ENCODE data around the gene CENPI. TPM values are rescaled to one million over a fixed set of nuclear protein-coding genes. Genes with fewer than 3 reads are reported as not detected.
"Not testable (repeated sequence)": the region's sequence is repeated elsewhere in the genome, so short reads cannot be mapped to it uniquely, and the experiment has no call there.

CENPI gene
- total RNA-seq (1 to 10 TPM in 1 of 10 donors, under 1 TPM in 9; 0.15 to 2.5 (median 0.53) TPM), polyA plus RNA-seq (under 1 TPM; 0.23 to 0.29 TPM)
- long read RNA-seq, donor 1, partial matches to known transcripts = 0 of 1 reads
- long read RNA-seq, donor 1, other reads (novel, unspliced or antisense) = 1 of 1 reads
- long read RNA-seq, donor 2, partial matches to known transcripts = 0 of 1 reads
- long read RNA-seq, donor 2, other reads (novel, unspliced or antisense) = 1 of 1 reads
- long read RNA-seq, donor 3, partial matches to known transcripts = 0 of 1 reads
- long read RNA-seq, donor 3, other reads (novel, unspliced or antisense) = 1 of 1 reads

- peaks cover 0 to 7% (median 0%) of the 10 kb centered on the region in 7 donors for H3K27me3 ChIP-seq
- peak; percentile 100 for ATAC-seq
- no peaks in the 10 kb centered on the region for H3K9me3 ChIP-seq
- intact Hi-C loops (cut with DNase I) = loop anchor here in 3 of 10 donors (1.0 to 5.0 kb wide), 3 partner anchors 45 to 275 kb away; partner anchors contain the start of genes TRMT2B (in 2 of the 3) and CSTF2 (in 1 of the 3)
- WGBS, 2 donors = 0% methylated on average over 44 to 48 of the region's 48 CpGs
- TF ChIP-seq CTCF (IDR thresholded peaks at IDR 0.05) = no peak
- H3K4me3 ChIP-seq = peak within 1 kb of the TSS; percentile 13 to 60 (median 56)
- H3K36me3 ChIP-seq = no peaks in the 10 kb centered on the region
- DNase-seq = peak; percentile 91 to 92
- H3K27ac ChIP-seq = peak within 1 kb of the TSS; percentile 34 to 86 (median 81)
- H3K4me1 ChIP-seq = peaks cover 0 to 13% (median 0%) of the 10 kb centered on the region in 9 donors
These were observed at the start of gene CENPI for GRCh38 chrX:101097546-101098453. Gene CENPI (plus strand): TSS chrX:101098204. CDS start chrX:101101071, 2,867 bp downstream.

DNA sequence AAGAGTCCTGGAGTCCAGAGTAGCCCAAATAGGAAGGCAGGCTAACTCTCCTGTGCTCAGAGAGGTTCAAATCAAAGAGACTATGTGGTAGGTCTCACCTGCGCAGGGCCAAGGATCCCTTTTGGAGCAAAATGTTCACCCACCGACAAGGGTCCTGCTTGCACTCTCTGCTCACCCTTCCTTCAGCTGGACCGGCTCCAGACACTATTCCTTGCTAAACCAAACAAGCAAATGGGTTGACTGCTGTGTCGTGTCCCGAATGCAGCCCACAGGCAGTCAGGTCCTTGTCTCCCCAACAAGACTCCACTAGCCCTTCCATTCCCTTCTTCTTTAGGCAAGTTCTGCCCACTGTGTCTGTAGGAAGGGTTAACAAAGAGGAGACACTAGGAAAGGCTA lies 46.9 kb upstream of the CENPI start:
- Histone ChIP-seq H3K4me1 (peaks cover 0 to 8% (median 0%) of the 10 kb centered on the region in 9 donors), H3K27me3 (no peaks in the 10 kb centered on the region), H3K9me3 (no peaks in the 10 kb centered on the region), H3K36me3 (no peaks in the 10 kb centered on the region), H3K4me3 (peak overlapping the region; percentile 24 to 79 (median 68)), H3K27ac (peak overlapping the region; percentile 69 to 93 (median 89))
- DNase-seq (no peak), ATAC-seq (no peak)
- 12 to 16% methylated on average over 5 of the region's 5 CpGs for WGBS, 2 donors
- intact Hi-C loops (cut with DNase I) = loop anchor here in 1 of 10 donors (5.0 kb wide), 1 partner anchor 46 kb away; the partner anchor contains the start of gene CENPI
- TF ChIP-seq CTCF (IDR thresholded peaks at IDR 0.05) = no peak

GRCh38 chrX:101051549-101052302 lies 46.3 kb upstream of the CENPI start, which contains the start of gene TRMT2B:
Gene TRMT2B (minus strand): TSS chrX:101052111. CDS start chrX:101042289, 9,822 bp downstream.
- no peak for TF ChIP-seq CTCF (IDR thresholded peaks at IDR 0.05)
- intact Hi-C loops (cut with DNase I) = loop anchor here in 2 of 10 donors (1.0 to 5.0 kb wide), 2 partner anchors 46 kb away; partner anchors contain the start of gene CENPI (in 1 of the 2)
- H3K4me1 ChIP-seq = peaks cover 0 to 8% (median 0%) of the 10 kb centered on the region in 9 donors
- H3K27ac ChIP-seq = peak within 1 kb of the TSS; percentile 69 to 93 (median 89)
- no peaks in the 10 kb centered on the region for H3K27me3 ChIP-seq
- H3K4me3 ChIP-seq = peak within 1 kb of the TSS; percentile 24 to 79 (median 68)
- WGBS, 2 donors = 0% methylated on average over 36 to 43 of the region's 43 CpGs
- DNase-seq (peak; percentile 73 to 74), ATAC-seq (peak; percentile 95 to 99 (median 98))
- H3K36me3 ChIP-seq = no peaks in the 10 kb centered on the region
- no peaks in the 10 kb centered on the region for H3K9me3 ChIP-seq

GRCh38 chrX:101056551-101056950 lies 41.5 kb upstream of the CENPI start:
- 97 to 98% methylated on average over 4 of the region's 4 CpGs for WGBS, 2 donors

More at GRCh38 chrX:101056551-101056950, 41.5 kb upstream of the CENPI start:
- DNase-seq; ATAC-seq; H3K27me3 ChIP-seq; H3K27ac ChIP-seq; H3K4me3 ChIP-seq; intact Hi-C loops (cut with DNase I); H3K4me1 ChIP-seq; H3K36me3 ChIP-seq; H3K9me3 ChIP-seq: not testable (repeated sequence)
